ENCODE results near the gene ANKUB1. TPM values are rescaled to one million over a fixed set of nuclear protein-coding genes. Genes with fewer than 3 reads are reported as not detected.

The ANKUB1 gene
- total RNA-seq, 2 donors from 2014 or later, result not detected

DNA sequence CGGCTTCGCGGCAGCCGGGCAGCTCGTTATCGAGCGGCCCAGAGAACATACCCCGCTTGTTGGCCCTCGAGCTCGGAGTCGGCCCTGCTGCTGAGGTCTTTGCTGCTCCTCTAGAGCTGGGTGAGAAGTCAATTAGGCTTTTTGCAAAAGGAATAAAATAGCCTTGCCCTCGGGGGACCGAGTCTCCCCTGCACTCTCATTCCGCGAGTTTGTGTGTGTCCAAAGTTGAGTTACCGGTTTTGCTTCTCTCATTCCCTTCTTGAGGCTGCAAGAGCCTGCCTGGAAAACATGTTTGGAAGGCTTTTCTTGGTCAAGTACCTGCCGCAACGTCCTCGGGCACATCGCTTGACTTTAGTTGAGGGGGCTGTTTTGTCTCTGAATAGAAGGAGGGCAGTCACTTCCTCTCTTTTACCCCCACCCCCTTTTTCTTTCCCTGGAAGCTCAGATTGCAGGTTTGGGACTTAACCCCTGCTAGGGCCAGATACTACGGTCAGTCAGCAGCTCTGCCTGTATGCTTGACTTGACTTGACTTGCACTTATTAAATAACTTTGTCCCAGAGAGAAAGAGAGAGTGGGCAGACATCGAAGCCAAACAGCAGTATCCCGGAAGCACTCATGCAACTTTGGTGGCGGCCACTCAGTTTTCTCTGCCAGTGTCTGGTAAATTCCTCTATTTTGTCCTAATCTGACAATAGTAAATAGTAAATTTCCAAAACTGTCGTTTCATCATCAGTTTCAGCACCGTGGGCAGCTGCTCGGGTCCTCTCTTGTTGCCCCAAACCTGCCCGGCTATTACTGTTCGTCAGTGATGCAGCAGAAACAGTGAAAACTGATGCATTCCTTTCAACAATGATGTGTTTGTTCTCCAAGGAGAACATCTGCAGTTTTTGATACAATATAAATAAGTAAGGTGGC, 21.3 kb upstream of the ANKUB1 start:
- DNase-seq (ENCODE audit: low spot score in 2 of 2), result peak in 1 of 2 donors; percentile 8
- ATAC-seq, result peak in 1 of 2 donors; percentile 14
- H3K36me3 Mint-ChIP-seq, result peaks cover 19 to 22% of the 10 kb centered on the region in 2 donors
- H3K9me3 Mint-ChIP-seq, result peaks cover 0 to 4% of the 10 kb centered on the region in 2 donors
- peak overlapping the region; percentile 98 to 99 for H3K27ac Mint-ChIP-seq

DNA sequence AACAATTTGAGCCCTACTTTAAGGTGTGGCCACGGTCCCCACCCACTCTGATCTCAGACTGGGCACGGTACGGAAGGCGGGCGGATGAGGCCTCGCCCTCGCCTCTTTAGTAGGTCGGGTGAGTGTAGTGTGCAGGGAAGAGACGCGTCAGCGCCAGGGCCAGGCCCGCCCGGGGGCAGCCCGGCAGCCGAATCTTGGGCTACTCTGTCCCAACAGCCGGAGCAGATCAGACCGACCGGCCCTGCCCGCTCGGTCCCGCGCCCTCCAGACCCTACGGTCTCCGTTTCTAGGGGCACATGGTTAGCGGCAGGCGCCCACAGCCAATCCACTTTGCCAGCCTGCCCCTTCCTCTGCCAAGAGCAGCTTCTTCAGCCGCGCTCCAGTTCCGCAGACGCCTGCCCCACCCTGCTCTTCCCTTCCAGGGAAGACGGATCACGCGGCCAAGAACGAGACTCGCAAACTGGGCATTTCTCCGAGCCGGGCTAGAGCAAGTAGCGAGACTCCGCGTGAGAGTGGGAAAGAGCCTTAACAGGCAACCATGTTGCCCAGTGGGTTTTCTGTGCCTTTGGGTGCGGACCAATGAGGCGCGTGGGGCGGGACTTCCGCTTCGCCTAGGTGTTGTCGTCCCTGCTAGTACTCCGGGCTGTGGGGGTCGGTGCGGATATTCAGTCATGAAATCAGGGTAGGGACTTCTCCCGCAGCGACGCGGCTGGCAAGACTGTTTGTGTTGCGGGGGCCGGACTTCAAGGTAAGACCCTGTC, 20.4 kb upstream of the ANKUB1 start, which contains the start of gene RNF13:
Gene RNF13, plus strand, starts transcription at position 610 of the 761 bp plus-strand sequence. CDS start 32,812 bp downstream, outside the sequence.
- Mint-ChIP-seq H3K27ac (peak within 1 kb of the TSS; percentile 98 to 99), H3K9me3 (no peaks in the 10 kb centered on the region)
- ATAC-seq, result peak; percentile 93 to 94

DNA sequence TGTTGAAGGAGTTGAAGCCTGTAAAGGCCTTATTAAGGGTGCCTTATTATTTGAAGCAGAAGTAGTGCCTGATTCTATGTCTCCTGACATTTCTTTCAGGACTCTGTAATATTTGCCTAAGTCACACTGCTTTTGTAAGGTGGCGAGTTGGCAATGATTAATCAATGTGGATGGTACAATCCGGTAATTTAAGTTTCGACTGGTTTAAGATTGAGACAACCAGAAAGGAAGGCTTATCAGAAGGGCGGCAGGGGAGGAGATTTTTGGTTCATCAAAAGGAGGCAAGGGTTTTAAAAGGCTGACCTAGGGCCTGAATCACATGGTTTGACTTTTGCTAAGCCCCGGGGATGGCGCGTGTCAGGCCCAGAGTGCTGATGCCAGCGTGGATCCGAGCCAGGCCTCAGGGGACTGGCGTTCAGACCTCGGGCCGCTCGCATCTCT, 19.8 kb upstream of the ANKUB1 start:
- H3K36me3 Mint-ChIP-seq, result peaks cover 16 to 19% of the 10 kb centered on the region in 2 donors
- no peak for DNase-seq (ENCODE audit: low spot score in 2 of 2)
- no peak for ATAC-seq

More for the DNA sequence above, 20.4 kb upstream of the ANKUB1 start, which contains the start of gene RNF13:
- peaks cover 16 to 19% of the 10 kb centered on the region in 2 donors for H3K36me3 Mint-ChIP-seq
- peak; percentile 90 to 95 for DNase-seq (ENCODE audit: low spot score in 2 of 2)

DNA sequence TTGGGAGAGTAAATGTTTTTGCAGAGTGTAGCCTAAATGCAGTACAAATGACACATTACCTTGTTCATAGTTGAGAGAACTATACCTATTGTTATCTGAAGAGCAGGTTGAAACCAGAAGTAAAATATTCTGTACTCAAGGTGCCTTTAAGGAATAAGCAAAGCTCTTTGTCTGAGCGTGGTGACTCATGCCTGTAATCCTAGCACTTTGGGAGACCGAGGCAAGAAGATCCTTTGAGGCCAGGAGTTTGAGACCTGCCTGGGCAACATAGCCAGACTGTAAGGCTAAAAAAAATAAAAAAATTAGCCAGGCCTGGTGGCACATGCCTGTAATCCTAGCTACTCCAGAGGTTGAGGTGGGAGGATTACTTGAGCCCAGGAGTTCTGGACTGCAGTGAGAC, 18.5 kb upstream of the ANKUB1 start:
- DNase-seq (ENCODE audit: low spot score in 2 of 2), result no peak
- peaks cover 16 to 19% of the 10 kb centered on the region in 2 donors for H3K36me3 Mint-ChIP-seq
- H3K9me3 Mint-ChIP-seq, result no peaks in the 10 kb centered on the region
- ATAC-seq, result no peak
- H3K27ac Mint-ChIP-seq, result no peak overlapping the region

More for the DNA sequence above, 19.8 kb upstream of the ANKUB1 start:
- Mint-ChIP-seq H3K9me3 (no peaks in the 10 kb centered on the region), H3K27ac (peak overlapping the region; percentile 98 to 99)

DNA sequence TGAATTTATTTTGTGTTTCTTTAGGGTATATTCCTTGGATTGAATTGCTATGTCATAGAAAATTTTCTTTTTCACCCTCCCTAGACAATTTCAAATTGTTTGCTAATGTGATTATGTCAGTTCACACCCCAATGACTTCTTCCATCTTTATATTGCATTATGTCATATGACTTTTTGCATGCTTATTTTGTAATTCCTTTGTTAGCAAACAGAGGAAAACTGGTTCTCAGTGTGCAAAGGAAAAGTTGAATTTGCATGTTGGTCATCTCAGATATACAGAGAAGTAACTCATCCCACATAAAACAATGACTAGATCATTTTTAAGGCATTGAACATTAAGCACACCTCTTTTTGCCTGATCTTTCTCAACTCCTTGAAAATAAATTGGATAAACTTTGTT, 17.3 kb upstream of the ANKUB1 start:
- no peak for DNase-seq (ENCODE audit: low spot score in 2 of 2)
- ATAC-seq, result no peak
- Mint-ChIP-seq H3K27ac (no peak overlapping the region), H3K36me3 (peaks cover 16 to 19% of the 10 kb centered on the region in 2 donors), H3K9me3 (no peaks in the 10 kb centered on the region)

DNA sequence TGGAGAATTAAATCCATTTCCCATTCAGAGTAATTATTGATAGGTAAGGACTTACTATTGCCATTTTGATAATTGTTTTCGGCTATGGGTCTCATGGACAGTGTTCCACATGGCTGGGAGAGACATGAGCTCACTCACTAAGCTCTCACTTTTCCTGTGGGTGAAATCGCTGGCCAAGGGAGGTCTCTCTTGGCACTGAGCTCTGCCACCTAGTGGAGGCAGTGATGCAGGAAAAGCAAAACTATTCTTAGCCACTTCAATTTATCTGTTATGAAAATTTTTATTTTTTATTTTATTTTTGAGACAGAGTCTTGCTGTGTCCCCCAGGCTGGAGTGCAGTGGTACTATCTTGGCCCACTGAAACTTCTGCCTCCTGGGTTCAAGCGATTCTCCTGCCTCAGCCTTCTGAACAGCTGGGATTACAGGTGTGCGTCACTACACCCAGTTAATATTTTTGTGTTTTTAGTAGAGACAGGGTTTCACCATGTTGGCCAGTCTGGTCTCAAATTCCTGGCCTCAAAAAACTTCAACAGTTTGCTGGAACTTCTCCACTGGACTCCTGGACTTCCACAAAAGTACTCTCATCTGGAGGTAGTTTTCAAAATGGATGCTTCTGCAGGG, 16.0 kb upstream of the ANKUB1 start:
- H3K36me3 Mint-ChIP-seq, result peaks cover 3 to 11% of the 10 kb centered on the region in 2 donors
- H3K9me3 Mint-ChIP-seq, result no peaks in the 10 kb centered on the region
- ATAC-seq, result no peak
- DNase-seq (ENCODE audit: low spot score in 2 of 2), result peak in 1 of 2 donors; percentile 46
- H3K27ac Mint-ChIP-seq, result no peak overlapping the region

DNA sequence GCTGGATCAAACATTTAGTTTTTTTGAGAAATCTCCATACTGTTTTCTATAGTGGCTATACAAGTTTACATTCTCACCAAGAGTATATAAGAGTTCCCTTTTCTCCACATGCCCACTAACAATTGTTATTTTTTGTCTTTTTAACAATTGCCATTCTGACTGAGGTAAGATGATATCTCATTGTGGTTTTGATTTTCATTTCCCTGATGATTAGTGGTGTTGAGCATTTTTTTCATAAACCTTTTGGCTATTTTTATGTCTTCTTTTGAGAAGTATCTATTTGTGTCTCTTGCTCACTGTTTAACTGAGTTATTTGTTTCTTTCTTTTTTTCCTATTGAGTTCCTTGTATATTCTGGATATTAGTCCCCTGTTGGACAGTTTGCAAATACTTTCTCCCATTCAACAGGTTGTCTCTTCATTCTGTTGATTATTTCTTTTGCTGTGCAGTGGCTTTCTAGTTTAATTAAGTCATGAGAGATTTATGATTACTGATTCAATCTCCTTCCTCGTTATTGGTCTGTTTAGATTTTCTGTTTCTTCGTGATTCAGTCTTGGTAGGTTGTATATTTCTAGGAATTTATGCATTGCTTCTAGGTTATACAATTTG, 13.9 kb upstream of the ANKUB1 start:
- H3K36me3 Mint-ChIP-seq, result no peaks in the 10 kb centered on the region
- ATAC-seq (no peak), DNase-seq (ENCODE audit: low spot score in 2 of 2) (no peak)
- no peaks in the 10 kb centered on the region for H3K9me3 Mint-ChIP-seq
- no peak overlapping the region for H3K27ac Mint-ChIP-seq

DNA sequence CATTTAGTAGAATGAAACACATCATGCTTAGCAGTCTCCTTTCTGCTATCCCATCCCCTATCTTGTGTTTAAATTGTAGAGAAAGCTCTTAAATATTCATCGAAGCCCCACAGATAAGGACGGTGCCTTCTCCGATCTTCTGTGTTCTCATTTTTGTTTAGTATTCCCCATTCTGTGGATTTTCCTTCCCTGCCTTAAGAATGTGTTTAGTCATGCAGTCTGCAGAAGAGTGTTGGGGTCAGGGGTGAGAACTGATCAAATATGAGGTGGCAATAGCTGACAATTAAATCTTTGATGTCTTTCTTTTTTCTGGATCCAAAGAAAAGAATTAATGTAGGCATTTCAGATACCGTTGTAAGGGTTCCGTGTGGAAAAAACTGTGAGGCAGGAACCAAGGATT, 9.3 kb upstream of the ANKUB1 start:
- DNase-seq (ENCODE audit: low spot score in 2 of 2), result no peak
- no peak overlapping the region for H3K27ac Mint-ChIP-seq
- no peak for ATAC-seq
- no peaks in the 10 kb centered on the region for H3K9me3 Mint-ChIP-seq
- no peaks in the 10 kb centered on the region for H3K36me3 Mint-ChIP-seq

DNA sequence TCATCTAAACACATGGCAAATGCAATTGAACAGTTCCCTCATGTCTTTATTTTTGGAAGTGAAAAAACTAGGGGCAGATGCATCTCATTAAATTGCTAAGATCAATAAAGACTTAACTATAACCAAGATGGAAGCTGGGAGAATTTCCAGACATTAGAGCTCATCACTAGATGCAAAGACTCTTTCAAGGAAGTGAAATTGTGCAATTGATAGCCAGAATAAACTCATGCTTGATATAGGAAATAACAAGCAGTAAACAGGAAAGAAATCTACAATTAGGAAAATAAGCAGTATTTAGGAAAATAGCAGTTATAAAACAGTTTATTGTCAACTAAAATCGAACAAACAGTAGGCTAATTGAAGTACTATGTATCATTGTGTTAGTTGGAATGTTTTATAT, 8.8 kb upstream of the ANKUB1 start:
- DNase-seq (ENCODE audit: low spot score in 2 of 2) (no peak), ATAC-seq (no peak)
- Mint-ChIP-seq H3K9me3 (no peaks in the 10 kb centered on the region), H3K36me3 (no peaks in the 10 kb centered on the region), H3K27ac (no peak overlapping the region)

DNA sequence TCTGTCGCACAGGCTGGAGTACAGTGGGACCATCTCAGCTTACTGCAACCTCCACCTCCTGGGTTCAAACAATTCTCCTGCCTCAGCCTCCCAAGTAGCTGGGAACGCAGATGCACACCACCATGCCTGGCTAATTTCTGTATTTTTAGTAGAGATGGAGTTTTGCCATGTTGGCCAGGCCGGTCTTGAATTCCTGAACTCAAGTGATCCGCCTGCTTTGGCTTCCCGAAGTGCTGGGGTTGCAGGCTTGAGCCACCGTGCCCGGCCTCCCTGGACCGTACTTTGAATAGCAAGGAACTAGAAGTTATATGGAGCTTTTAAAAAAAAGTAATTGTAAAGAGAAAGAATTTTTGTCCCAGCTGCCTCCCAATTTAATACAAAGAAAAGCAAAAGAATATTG, 8.3 kb upstream of the ANKUB1 start:
- DNase-seq (ENCODE audit: low spot score in 2 of 2) (no peak), ATAC-seq (no peak)
- H3K9me3 Mint-ChIP-seq, result no peaks in the 10 kb centered on the region
- H3K36me3 Mint-ChIP-seq, result no peaks in the 10 kb centered on the region
- no peak overlapping the region for H3K27ac Mint-ChIP-seq

DNA sequence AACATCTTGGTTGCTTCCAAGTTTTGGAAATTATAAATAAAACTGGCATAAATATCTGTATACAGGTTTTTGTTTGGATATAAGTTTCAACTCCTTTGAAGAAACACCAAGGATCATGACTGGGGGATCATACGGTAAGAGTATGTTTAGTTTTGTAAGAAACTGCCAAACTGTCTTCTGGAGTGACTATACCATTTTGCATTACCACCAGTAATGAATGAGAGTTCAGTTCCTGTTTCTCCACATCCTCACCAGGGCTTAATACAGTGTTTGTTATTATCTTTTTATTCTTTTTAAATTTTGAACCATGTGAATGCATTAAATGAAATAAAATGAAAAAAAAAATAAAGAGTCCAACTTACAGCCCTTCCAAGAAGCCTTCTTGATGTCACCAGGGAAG, 3.7 kb upstream of the ANKUB1 start:
- DNase-seq (ENCODE audit: low spot score in 2 of 2), result no peak
- Mint-ChIP-seq H3K9me3 (no peaks in the 10 kb centered on the region), H3K36me3 (no peaks in the 10 kb centered on the region), H3K27ac (no peak overlapping the region)
- no peak for ATAC-seq

DNA sequence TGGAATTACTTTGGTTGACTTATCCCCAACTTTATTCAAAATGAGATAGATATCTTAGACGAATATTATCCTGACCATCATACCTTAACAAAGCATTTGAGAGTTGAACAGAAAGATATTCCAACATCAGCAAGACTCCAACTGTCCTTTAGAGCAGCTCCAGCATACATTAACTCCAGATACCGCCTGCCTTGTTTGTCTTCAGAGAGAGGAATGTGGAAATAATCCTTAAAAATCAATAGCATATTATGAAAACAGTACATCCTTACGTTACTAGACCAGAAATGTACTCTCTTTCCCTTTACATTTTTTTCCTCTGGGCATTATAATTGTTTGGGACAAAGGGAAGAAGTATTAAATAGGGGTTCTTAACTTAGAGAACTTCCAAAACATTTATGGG, 1.7 kb downstream of the ANKUB1 start:
- no peak for ATAC-seq
- Mint-ChIP-seq H3K36me3 (peaks cover 0 to 5% of the 10 kb centered on the region in 2 donors), H3K27ac (no peak overlapping the region), H3K9me3 (no peaks in the 10 kb centered on the region)
- DNase-seq (ENCODE audit: low spot score in 2 of 2), result no peak

DNA sequence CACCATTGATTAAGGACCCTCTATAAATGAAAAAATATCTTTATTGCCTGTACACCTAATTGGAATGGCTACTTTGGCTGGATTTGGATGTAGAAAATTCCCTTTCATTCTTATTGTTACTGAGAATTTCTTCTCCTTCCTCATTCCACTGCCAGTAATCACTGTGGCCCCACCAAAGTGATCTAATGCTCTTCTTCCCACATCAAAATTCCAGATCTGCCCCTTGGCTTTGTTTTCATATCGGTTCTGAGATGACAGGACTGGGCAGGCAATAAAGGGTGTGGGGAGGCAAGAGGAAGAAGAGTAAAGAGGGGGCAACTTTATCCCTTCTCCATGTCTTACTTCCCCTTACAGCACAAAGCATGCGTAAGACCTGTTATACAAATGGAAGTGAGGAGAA, 2.1 kb downstream of the ANKUB1 start:
- no peak for DNase-seq (ENCODE audit: low spot score in 2 of 2)
- no peak for ATAC-seq
- H3K27ac Mint-ChIP-seq, result no peak overlapping the region

DNA sequence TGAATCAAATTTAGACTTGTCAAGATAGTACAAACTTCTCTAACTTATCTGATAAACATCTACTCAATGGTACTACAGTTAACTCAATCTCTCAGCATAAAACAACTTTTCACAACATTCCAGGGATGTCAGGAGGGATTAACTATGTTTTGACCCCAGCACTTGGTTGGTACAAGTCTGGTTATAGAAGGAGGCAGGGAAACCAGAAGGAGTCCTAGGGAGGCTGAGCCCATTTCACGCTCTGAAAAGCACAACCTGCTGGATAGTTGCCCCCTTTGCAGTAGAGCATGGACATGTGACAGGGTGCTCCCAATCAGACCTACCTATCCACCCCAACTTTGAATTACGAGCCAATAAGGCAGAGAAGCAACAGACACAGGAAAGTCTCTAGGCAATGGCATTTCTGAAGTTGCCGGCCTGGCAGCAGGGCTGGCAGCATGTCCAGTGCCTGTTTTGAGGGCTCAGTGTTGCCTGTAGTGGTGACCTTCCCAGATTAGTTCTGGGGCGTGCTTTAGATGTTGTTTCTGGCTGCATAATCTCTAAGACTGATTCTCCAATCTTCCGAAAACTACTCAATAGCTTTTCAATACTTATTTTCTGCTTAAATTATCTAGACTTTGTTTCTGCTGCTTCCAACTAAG, 8.2 kb downstream of the ANKUB1 start:
- H3K27ac Mint-ChIP-seq, result no peak overlapping the region
- ATAC-seq (no peak), DNase-seq (ENCODE audit: low spot score in 2 of 2) (no peak)
- no peaks in the 10 kb centered on the region for H3K9me3 Mint-ChIP-seq
- peaks cover 0 to 5% of the 10 kb centered on the region in 2 donors for H3K36me3 Mint-ChIP-seq

More for the DNA sequence above, 2.1 kb downstream of the ANKUB1 start:
- H3K36me3 Mint-ChIP-seq, result peaks cover 0 to 5% of the 10 kb centered on the region in 2 donors
- H3K9me3 Mint-ChIP-seq, result no peaks in the 10 kb centered on the region

DNA sequence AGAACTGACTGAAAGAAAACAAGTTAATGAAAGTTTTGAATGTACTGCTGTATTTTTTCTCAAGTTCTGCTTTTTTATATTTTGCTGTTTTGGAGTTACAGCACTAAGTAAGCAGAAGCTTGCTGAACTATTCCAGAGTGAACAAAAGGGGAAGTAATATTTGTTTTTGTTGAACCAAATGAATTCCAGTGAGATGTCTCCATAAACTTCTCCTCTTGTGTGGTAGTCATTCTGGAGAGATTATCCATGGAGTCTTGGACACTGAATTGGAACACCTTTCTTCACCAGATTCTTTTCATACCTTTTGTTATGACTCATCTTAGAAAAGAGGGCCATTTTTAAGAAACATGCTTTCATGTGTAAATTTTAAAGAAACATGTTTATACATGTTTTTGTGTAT, 8.8 kb downstream of the ANKUB1 start:
- DNase-seq (ENCODE audit: low spot score in 2 of 2), result no peak
- ATAC-seq, result no peak
- Mint-ChIP-seq H3K27ac (no peak overlapping the region), H3K36me3 (peaks cover 0 to 5% of the 10 kb centered on the region in 2 donors), H3K9me3 (no peaks in the 10 kb centered on the region)

DNA sequence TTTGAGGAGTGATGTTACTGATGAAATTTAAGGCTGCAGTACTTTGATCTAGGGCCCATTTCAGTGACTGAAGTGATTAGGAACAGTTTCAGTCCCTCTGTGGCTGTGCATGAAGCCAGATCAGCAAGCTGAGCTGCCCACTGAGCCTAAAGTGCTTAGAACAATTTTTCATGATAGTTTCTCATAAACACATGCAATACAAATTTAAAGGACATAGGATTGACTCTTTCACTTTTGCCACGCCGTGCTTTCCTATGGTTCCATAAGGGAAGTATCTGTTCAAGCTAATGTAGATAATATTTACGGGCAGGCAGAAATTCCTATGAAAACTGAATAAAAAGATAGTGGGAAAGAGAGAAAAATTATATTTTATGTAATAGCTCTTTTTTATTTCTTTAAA, 10.6 kb downstream of the ANKUB1 start:
- H3K36me3 Mint-ChIP-seq, result peaks cover 0 to 5% of the 10 kb centered on the region in 2 donors
- DNase-seq (ENCODE audit: low spot score in 2 of 2) (no peak), ATAC-seq (no peak)
- H3K9me3 Mint-ChIP-seq, result no peaks in the 10 kb centered on the region
- H3K27ac Mint-ChIP-seq, result no peak overlapping the region

Measured in activated naive CD4-positive, alpha-beta T cell treated with anti-CD3 and anti-CD28 coated beads, Interleukin-2, amount 50 U/mL, for 72 hours (primary cell).